GM23338 (cell line): ENCODE results near the gene AKT2. TPM values are rescaled to one million over a fixed set of nuclear protein-coding genes. Genes with fewer than 3 reads are reported as not detected.

Experiments
- ATAC-seq: fragments of 200-7000 bp; cut with Tn5 transposase; 3 replicates; pipeline ENCODE4 v1.9.1; 2020
- DNase-seq: peaks from one replicate; pipeline ENCODE4 v3.0.0-alpha.2; 2015; ENCODE audit warnings: low spot score
- H2AFZ ChIP-seq: fragments of 200-600 bp; sonication (generic); 2 replicates; pipeline ENCODE4 v1.8.0; 2016; ENCODE audit warnings: antibody characterized with exemption, mild to moderate bottlenecking, moderate library complexity
- H3F3A ChIP-seq: fragments of 200-600 bp; sonication (generic); replicated peaks from 2 replicates; pipeline ENCODE4 v1.8.0; 2017; ENCODE audit warnings: antibody characterized with exemption, mixed run types, low read depth
- H3K27ac ChIP-seq: fragments of 200-600 bp; sonication (generic); 2 replicates; pipeline ENCODE4 v1.6.1; 2016; ENCODE audit warnings: low read depth
- H3K27me3 ChIP-seq: fragments of 200-600 bp; sonication (generic); 2 replicates; pipeline ENCODE4 v1.8.0; 2016; ENCODE audit warnings: mild to moderate bottlenecking, mixed run types, moderate library complexity; ENCODE audit not compliant: insufficient read depth
- H3K36me3 ChIP-seq: fragments of 200-600 bp; sonication (generic); 2 replicates; pipeline ENCODE4 v1.8.0; 2016; ENCODE audit warnings: mild to moderate bottlenecking; ENCODE audit not compliant: insufficient read depth
- H3K4me1 ChIP-seq: fragments of 200-600 bp; sonication (generic); 2 replicates; pipeline ENCODE4 v1.8.0; 2016; ENCODE audit warnings: mild to moderate bottlenecking, moderate library complexity; ENCODE audit not compliant: insufficient read depth
- H3K4me2 ChIP-seq: fragments of 200-600 bp; sonication (generic); 2 replicates; pipeline ENCODE4 v1.7.1; 2017; ENCODE audit warnings: mixed run types
- H3K4me3 ChIP-seq: fragments of 200-600 bp; sonication (generic); 2 replicates; pipeline ENCODE4 v1.6.1; 2016; ENCODE audit warnings: mixed run types
- H3K79me2 ChIP-seq: fragments of 200-600 bp; sonication (generic); replicated peaks from 2 replicates; pipeline ENCODE4 v1.8.0; 2017; ENCODE audit warnings: mild to moderate bottlenecking; ENCODE audit not compliant: insufficient read depth
- H3K9me2 ChIP-seq: fragments of 200-600 bp; sonication (generic); 2 replicates; pipeline ENCODE4 v1.8.0; 2017; ENCODE audit not compliant: insufficient read depth
- H4K20me1 ChIP-seq: fragments of 200-600 bp; sonication (generic); replicated peaks from 2 replicates; pipeline ENCODE4 v1.8.0; 2017; ENCODE audit warnings: mild to moderate bottlenecking; ENCODE audit not compliant: insufficient read depth
- H3K27ac Mint-ChIP-seq: 2 replicates; pipeline ENCODE4 v1.8.0; 2020; ENCODE audit warnings: inconsistent platforms, mild to moderate bottlenecking, moderate library complexity, mixed read lengths
- H3K27me3 Mint-ChIP-seq: 3 replicates; pipeline ENCODE4 v1.8.0; 2022; ENCODE audit warnings: low read depth, mild to moderate bottlenecking, moderate library complexity, mixed read lengths, inconsistent platforms; ENCODE audit not compliant: insufficient read depth, poor library complexity
- H3K36me3 Mint-ChIP-seq: 3 replicates; pipeline ENCODE4 v1.8.0; 2021; ENCODE audit warnings: low read depth, mild to moderate bottlenecking, inconsistent platforms, moderate library complexity, mixed read lengths
- H3K4me1 Mint-ChIP-seq: 3 replicates; pipeline ENCODE4 v1.8.0; 2020; ENCODE audit warnings: mild to moderate bottlenecking, inconsistent platforms, mixed read lengths
- H3K4me3 Mint-ChIP-seq: 3 replicates; pipeline ENCODE4 v1.8.0; 2021; ENCODE audit warnings: moderate library complexity, mild to moderate bottlenecking, inconsistent platforms, mixed read lengths
- H3K9me3 Mint-ChIP-seq: 3 replicates; pipeline ENCODE4 v1.8.0; 2020; ENCODE audit warnings: moderate library complexity, mild to moderate bottlenecking, inconsistent platforms, mixed read lengths
- CREB1 ChIP-seq: fragments of 250-450 bp; sonication (Bioruptor Pico); IDR thresholded peaks from 2 replicates; pipeline ENCODE4 v1.5.0; 2020; ENCODE audit warnings: low read depth, mild to moderate bottlenecking, moderate library complexity
- CTCF ChIP-seq, 2 experiments: fragments of 200-600 bp in 1 of 2; sonication (generic) in 1 of 2; conservative IDR thresholded peaks; 2 replicates each; pipeline versions ENCODE4 v1.5.1 to v1.6.1; 2016 to 2017; ENCODE audit warnings: antibody characterized with exemption in 2 of 2, low read depth in 2 of 2, mild to moderate bottlenecking in 2 of 2, moderate library complexity in 1 of 2
- ETS1 ChIP-seq: IDR thresholded peaks from 2 replicates; pipeline ENCODE4 v1.6.1; 2016; ENCODE audit warnings: antibody characterized with exemption
- EZH2 ChIP-seq: fragments of 200-600 bp; sonication (generic); IDR thresholded peaks from one replicate; pipeline ENCODE4 v1.8.0; 2017; ENCODE audit warnings: antibody characterized with exemption, mild to moderate bottlenecking, low read depth; ENCODE audit not compliant: unreplicated experiment
- JUNB ChIP-seq: IDR thresholded peaks from one replicate; pipeline ENCODE4 v1.6.1; 2016; ENCODE audit warnings: antibody characterized with exemption; ENCODE audit not compliant: unreplicated experiment
- NANOG ChIP-seq: IDR thresholded peaks from 2 replicates; pipeline ENCODE4 v1.6.1; 2016; ENCODE audit warnings: antibody characterized with exemption, borderline replicate concordance
- POLR2AphosphoS5 ChIP-seq: IDR thresholded peaks from 2 replicates; pipeline ENCODE4 v1.6.1; 2016; ENCODE audit warnings: antibody characterized with exemption, low read depth
- REST ChIP-seq: IDR thresholded peaks from one replicate; pipeline ENCODE4 v1.6.1; 2018; ENCODE audit warnings: antibody characterized with exemption; ENCODE audit not compliant: unreplicated experiment
- ZNF114 ChIP-seq: fragments of 250-450 bp; sonication (Bioruptor Pico); IDR thresholded peaks from 2 replicates; pipeline ENCODE4 v1.5.0; 2020; ENCODE audit warnings: mild to moderate bottlenecking, moderate library complexity
- ZNF331 ChIP-seq: fragments of 250-450 bp; sonication (Bioruptor Pico); IDR thresholded peaks from 2 replicates; pipeline ENCODE4 v1.5.0; 2020; ENCODE audit warnings: low read depth, mild to moderate bottlenecking, moderate library complexity
- ZNF462 ChIP-seq: fragments of 250-450 bp; sonication (Bioruptor Pico); IDR thresholded peaks from 2 replicates; pipeline ENCODE4 v1.5.0; 2020; ENCODE audit warnings: mild to moderate bottlenecking, moderate library complexity
- polyA plus RNA-seq: library from polyadenylated mRNA; unstranded; fragments of >200 nt; fragmentation: Nextera tagmentation; extraction: Ambion mirVana; gene quantifications from 2 replicates; pipeline ENCODE4 v1.2.1, GENCODE V29; 2016
- total RNA-seq: library from RNA; depleted of rRNA; stranded (reverse); fragments of >200 nt; shearing (Covaris generic); gene quantifications from 2 replicates; pipeline ENCODE4 v1.2.3, GENCODE V29; 2014

Gene AKT2
- total and polyA plus RNA-seq, 2 experiments from 2014 or later: 17.6 to 123 TPM

GRCh38 chr19:40245506-40246128 is 39.5 kb downstream of the AKT2 start:
- ATAC-seq (no peak; the same call in 1 of the 3 replicates), DNase-seq (no peak)
- Histone ChIP-seq H3K36me3 (no peaks in the 10 kb centered on the region), H3K27me3 (no peaks in the 10 kb centered on the region), H3K9me2 (no peaks in the 10 kb centered on the region), H3F3A (no peaks in the 10 kb centered on the region), H4K20me1 (peaks cover 6% of the 10 kb centered on the region; the same call in 1 of the 2 replicates), H3K4me1 (no peaks in the 10 kb centered on the region), H3K4me3 (no peak overlapping the region), H3K4me2 (no peak overlapping the region), H3K79me2 (no peaks in the 10 kb centered on the region), H2AFZ (no peak overlapping the region), H3K27ac (no peak overlapping the region)
- TF ChIP-seq REST: no peak
- no peak for TF ChIP-seq POLR2AphosphoS5
- no peak for TF ChIP-seq JUNB
- no peak for TF ChIP-seq ZNF114 (CRISPR knock-in tag)
- TF ChIP-seq ZNF331 (CRISPR knock-in tag): no peak
- TF ChIP-seq ZNF462 (CRISPR knock-in tag): no peak
- no peak for TF ChIP-seq ETS1
- no peak for TF ChIP-seq NANOG
- TF ChIP-seq EZH2: no peak
- TF ChIP-seq CREB1 (CRISPR knock-in tag): no peak
- TF ChIP-seq CTCF (conservative IDR thresholded peaks at IDR 0.05; ENCODE audit: low read depth in 2 of 2): no peak
- Mint-ChIP-seq H3K27ac (no peak overlapping the region), H3K4me3 (no peak overlapping the region), H3K36me3 (peaks cover 9% of the 10 kb centered on the region), H3K9me3 (no peaks in the 10 kb centered on the region), H3K4me1 (peaks cover 7% of the 10 kb centered on the region), H3K27me3 (peaks cover 7% of the 10 kb centered on the region)
